Activated naive CD4-positive, alpha-beta T cell treated with anti-CD3 and anti-CD28 coated beads, Interleukin-2, amount 50 U/mL, for 24 hours (primary cell): ENCODE data around the gene MYRF.

Source experiments
- H3K27ac Mint-ChIP-seq: one replicate; pipeline ENCODE4 v1.8.0; 2021; ENCODE audit warnings: mild to moderate bottlenecking, mixed read lengths
- H3K27me3 Mint-ChIP-seq: one replicate; pipeline ENCODE4 v1.8.0; 2021; ENCODE audit warnings: mixed read lengths
- H3K36me3 Mint-ChIP-seq: one replicate; pipeline ENCODE4 v1.8.0; 2021; ENCODE audit warnings: mixed read lengths
- H3K4me1 Mint-ChIP-seq: one replicate; pipeline ENCODE4 v1.8.0; 2021; ENCODE audit warnings: mixed read lengths
- H3K4me3 Mint-ChIP-seq: one replicate; pipeline ENCODE4 v1.8.0; 2021; ENCODE audit warnings: mild to moderate bottlenecking, mixed read lengths
- H3K9me3 Mint-ChIP-seq: one replicate; pipeline ENCODE4 v1.8.0; 2021; ENCODE audit warnings: mixed read lengths

The MYRF gene

GRCh38 chr11:61837411-61838005 is 85.1 kb downstream of the MYRF start:
- no peaks in the 10 kb centered on the region for H3K9me3 Mint-ChIP-seq
- no peak overlapping the region for H3K27ac Mint-ChIP-seq
- no peak overlapping the region for H3K4me3 Mint-ChIP-seq
- peaks cover 23% of the 10 kb centered on the region for H3K4me1 Mint-ChIP-seq
- no peaks in the 10 kb centered on the region for H3K36me3 Mint-ChIP-seq
- H3K27me3 Mint-ChIP-seq = no peaks in the 10 kb centered on the region
